ENCODE results near the gene CCNO.

The CCNO gene

DNA sequence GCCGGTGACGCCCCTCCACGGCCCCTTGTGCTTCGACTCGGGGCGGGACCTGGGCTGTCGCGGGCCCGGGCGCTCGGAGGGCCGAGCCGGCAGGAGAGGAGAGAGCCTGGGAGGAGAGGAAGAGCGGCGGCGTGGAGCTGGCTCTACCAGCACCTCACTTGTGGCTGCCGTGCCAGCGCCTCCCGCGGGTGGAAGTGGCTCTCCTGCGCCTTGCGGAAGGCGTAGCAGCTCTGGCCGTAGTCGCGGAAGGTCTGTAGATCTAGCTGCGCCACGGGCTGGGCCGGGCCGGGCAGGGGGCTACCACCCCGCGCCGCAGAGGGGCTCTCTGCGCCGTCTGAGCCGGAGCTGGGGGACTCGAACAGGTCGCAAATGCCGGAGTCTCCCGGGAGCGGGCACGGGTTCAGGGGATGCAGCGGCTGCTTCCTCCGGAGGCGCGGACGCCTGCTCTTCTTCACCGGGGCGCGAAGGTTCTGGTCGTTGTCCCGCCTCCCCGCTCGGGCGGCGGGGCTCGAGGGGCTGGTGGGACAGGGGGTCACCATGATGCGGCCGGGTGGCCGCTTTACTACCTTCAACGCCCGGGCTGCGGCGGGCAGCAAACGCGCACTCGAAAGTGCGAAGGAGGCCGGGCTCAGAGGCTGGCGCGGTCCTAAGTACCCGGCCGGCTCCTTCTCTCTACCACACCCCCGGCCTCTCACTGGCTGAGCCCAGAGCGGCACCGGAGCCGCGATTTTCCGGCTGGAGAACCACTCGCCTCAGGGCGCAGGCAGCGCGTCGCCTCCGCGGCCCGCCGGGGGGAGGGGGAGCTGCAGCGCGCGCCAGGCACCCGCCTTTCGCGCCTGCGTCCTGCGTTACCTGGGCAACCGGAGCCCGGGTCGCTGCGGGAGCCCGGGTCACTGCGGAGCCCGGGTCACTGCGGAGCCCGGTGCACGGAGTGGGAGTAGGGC, at the start of gene CCNO:
Gene CCNO, minus strand, starts transcription at position 624 of the 944 bp plus-strand sequence. Its CDS starts 85 bp downstream, at position 539.
- DNase-seq (ENCODE audit: low spot score), result peak; percentile 71
- in situ Hi-C loops (cut with MboI; ENCODE audit: low pct_unique_long_range_greater_than_20kb, low sequenced_read_pairs, unreplicated experiment), result no loop called here
- no peak for TF ChIP-seq CTCF (IDR thresholded peaks at IDR 0.05; ENCODE audit: extremely low read depth, insufficient read depth, missing control alignments)

GRCh38 chr5:55278778-55279177, 45.4 kb upstream of the CCNO start:
- TF ChIP-seq CTCF (IDR thresholded peaks at IDR 0.05; ENCODE audit: extremely low read depth, insufficient read depth, missing control alignments), result no peak
- in situ Hi-C loops (cut with MboI; ENCODE audit: low pct_unique_long_range_greater_than_20kb, low sequenced_read_pairs, unreplicated experiment), result no loop called here
- no peak for DNase-seq (ENCODE audit: low spot score)

GRCh38 chr5:55276771-55277170, 43.4 kb upstream of the CCNO start:
- in situ Hi-C loops (cut with MboI; ENCODE audit: low pct_unique_long_range_greater_than_20kb, low sequenced_read_pairs, unreplicated experiment), result no loop called here

GRCh38 chr5:55258339-55258738, 24.9 kb upstream of the CCNO start:
- no peak for DNase-seq (ENCODE audit: low spot score)
- in situ Hi-C loops (cut with MboI; ENCODE audit: low pct_unique_long_range_greater_than_20kb, low sequenced_read_pairs, unreplicated experiment), result no loop called here
- TF ChIP-seq CTCF (IDR thresholded peaks at IDR 0.05; ENCODE audit: extremely low read depth, insufficient read depth, missing control alignments), result no peak

More at GRCh38 chr5:55276771-55277170, 43.4 kb upstream of the CCNO start:
- no peak for TF ChIP-seq CTCF (IDR thresholded peaks at IDR 0.05; ENCODE audit: extremely low read depth, insufficient read depth, missing control alignments)
- no peak for DNase-seq (ENCODE audit: low spot score)

DNA sequence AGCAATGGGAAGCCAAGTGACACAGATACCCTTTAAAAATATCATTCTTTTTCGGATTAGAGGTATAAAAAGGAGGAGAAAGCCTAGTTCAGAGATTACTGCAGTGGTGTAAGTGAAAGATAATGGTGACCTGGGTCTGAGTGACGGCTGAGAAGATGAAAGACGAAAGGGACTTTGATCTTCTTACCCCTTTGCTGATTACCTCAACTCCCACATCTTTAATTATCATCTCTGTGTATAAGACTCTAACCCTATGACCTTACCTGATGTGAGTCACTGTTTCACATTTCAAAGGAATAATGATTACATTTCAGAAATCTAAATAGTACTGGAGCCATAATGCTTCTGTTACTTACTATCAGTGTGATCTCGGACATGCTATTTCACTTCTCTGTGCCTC, 21.4 kb upstream of the CCNO start:
- no peak for DNase-seq (ENCODE audit: low spot score)
- in situ Hi-C loops (cut with MboI; ENCODE audit: low pct_unique_long_range_greater_than_20kb, low sequenced_read_pairs, unreplicated experiment), result no loop called here
- no peak for TF ChIP-seq CTCF (IDR thresholded peaks at IDR 0.05; ENCODE audit: extremely low read depth, insufficient read depth, missing control alignments)

GRCh38 chr5:55250064-55250463, 16.7 kb upstream of the CCNO start:
- in situ Hi-C loops (cut with MboI; ENCODE audit: low pct_unique_long_range_greater_than_20kb, low sequenced_read_pairs, unreplicated experiment), result no loop called here
- no peak for DNase-seq (ENCODE audit: low spot score)
- TF ChIP-seq CTCF (IDR thresholded peaks at IDR 0.05; ENCODE audit: extremely low read depth, insufficient read depth, missing control alignments), result no peak

Data from GM13977 (cell line).